Kidney epithelial cell (primary cell): ENCODE measurements around the gene DHRS13. TPM values are rescaled to one million over a fixed set of nuclear protein-coding genes. Genes with fewer than 3 reads are reported as not detected.

Source experiments
- DNase-seq: peaks from one replicate; pipeline ENCODE4 v3.0.0-alpha.2; 2010; ENCODE audit warnings: low read depth
- H3K27me3 ChIP-seq: 2 replicates; pipeline ENCODE4 v1.6.0; 2011; ENCODE audit warnings: low read length; ENCODE audit not compliant: control insufficient read depth, insufficient read depth
- H3K36me3 ChIP-seq: 2 replicates; pipeline ENCODE4 v1.5.1; 2011; ENCODE audit warnings: low read length; ENCODE audit not compliant: control insufficient read depth, insufficient read depth
- H3K4me3 ChIP-seq: 2 replicates; pipeline ENCODE4 v1.5.1; 2011; ENCODE audit warnings: low read depth, mild to moderate bottlenecking, control low read depth, low read length
- total RNA-seq: library from RNA; depleted of rRNA; stranded (reverse); fragments of >200 nt; gene quantifications from 2 replicates; pipeline ENCODE4 v1.2.3, GENCODE V29; 2015
- TF ChIP-seq, protein P1 (sequence below): IDR thresholded peaks from 2 replicates; pipeline ENCODE4 v1.5.1; 2011; ENCODE audit warnings: mild to moderate bottlenecking, moderate library complexity, low read length, control low read depth, inconsistent platforms; ENCODE audit not compliant: insufficient read depth, poor library complexity, severe bottlenecking

DHRS13 gene
- total RNA-seq, 1 donor from 2014 or later = 12.7 TPM

DNA sequence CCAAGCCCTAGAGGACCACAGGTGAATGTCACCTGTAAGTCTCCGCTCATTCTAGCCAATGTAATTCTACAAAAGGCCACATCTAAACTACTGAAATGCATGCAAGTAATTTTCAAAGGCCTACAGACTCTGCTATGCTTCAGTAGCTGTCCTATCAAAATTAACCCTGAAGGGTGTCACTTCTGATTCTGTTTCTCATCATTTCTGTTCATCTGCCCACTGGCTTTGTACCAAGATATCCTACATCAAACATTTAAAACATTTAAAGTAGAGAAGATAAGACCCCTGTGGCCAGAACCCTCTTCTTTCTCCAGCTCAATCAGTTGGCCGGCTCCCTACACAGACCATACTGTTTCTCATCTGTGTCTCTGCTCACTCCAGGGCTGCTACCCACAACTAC is 26.9 kb upstream of the DHRS13 start:
- no peaks in the 10 kb centered on the region for H3K27me3 ChIP-seq
- TF ChIP-seq, protein P1, sequence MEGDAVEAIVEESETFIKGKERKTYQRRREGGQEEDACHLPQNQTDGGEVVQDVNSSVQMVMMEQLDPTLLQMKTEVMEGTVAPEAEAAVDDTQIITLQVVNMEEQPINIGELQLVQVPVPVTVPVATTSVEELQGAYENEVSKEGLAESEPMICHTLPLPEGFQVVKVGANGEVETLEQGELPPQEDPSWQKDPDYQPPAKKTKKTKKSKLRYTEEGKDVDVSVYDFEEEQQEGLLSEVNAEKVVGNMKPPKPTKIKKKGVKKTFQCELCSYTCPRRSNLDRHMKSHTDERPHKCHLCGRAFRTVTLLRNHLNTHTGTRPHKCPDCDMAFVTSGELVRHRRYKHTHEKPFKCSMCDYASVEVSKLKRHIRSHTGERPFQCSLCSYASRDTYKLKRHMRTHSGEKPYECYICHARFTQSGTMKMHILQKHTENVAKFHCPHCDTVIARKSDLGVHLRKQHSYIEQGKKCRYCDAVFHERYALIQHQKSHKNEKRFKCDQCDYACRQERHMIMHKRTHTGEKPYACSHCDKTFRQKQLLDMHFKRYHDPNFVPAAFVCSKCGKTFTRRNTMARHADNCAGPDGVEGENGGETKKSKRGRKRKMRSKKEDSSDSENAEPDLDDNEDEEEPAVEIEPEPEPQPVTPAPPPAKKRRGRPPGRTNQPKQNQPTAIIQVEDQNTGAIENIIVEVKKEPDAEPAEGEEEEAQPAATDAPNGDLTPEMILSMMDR = no peak
- H3K36me3 ChIP-seq = no peaks in the 10 kb centered on the region
- no peak overlapping the region for H3K4me3 ChIP-seq
- DNase-seq = no peak

DNA sequence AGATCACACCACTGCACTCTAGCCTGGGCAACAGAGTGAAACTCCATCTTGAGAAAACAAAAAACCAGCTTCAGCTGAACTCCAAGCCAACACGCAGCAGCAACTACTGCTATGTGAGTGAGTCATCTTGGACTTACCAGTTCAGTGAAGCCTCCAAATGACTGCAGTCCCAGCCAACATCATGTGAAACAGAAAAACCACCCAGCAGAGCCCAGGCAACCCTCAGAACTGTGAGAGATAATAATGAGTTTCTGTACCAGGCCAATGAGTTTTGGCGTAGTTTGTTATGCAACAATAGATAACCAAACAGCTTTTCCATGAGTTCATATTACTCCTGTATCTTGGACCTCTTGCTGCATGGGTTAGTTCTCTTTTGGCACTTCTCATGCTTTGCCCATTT is 25.2 kb upstream of the DHRS13 start:
- Histone ChIP-seq H3K36me3 (peaks cover 6% of the 10 kb centered on the region), H3K27me3 (no peaks in the 10 kb centered on the region), H3K4me3 (no peak overlapping the region)
- TF ChIP-seq, protein P1 = no peak
- no peak for DNase-seq

DNA sequence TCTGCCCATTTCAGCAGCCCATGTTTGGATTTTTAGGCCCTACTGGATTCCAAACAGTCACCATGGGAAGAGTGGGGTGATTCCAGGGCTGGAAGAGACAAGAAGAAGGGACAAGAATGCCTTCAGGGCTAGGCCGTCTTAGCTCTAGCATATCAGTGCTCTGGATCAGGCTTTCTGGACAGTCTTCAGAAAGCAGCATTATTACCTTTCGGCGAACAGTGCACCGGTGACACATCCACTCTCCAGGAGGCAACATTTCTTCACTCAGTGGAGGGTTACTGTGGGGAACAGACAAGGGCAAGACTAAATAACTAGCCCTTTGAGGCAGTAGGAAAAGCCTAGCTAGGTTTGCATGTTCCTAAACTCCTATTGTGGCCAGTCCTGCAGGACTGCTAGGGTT is 23.9 kb upstream of the DHRS13 start:
- Histone ChIP-seq H3K27me3 (no peaks in the 10 kb centered on the region), H3K36me3 (peaks cover 6% of the 10 kb centered on the region), H3K4me3 (no peak overlapping the region)
- TF ChIP-seq, protein P1 = no peak
- no peak for DNase-seq

DNA sequence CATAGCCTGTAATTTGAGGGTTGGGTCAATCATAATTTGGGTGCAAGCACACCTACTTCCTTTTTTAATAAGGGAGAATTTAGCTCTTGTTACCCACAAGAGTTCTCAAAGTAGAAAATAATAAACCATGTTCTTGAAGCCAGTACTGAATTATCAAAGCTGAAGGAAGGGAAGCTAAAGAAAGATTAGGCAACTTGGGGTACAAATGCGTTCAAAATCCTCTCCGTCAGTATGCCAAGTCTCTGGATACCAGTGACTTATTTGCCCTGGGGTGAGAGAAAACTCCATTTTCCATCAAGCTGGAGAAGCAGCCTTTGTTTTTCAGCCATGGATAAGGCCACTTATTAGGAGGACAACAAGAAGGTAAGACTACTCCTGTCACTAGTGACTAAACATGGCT is 23.5 kb upstream of the DHRS13 start:
- peaks cover 6% of the 10 kb centered on the region for H3K36me3 ChIP-seq
- TF ChIP-seq, protein P1 = no peak
- H3K4me3 ChIP-seq = no peak overlapping the region
- no peak for DNase-seq
- H3K27me3 ChIP-seq = no peaks in the 10 kb centered on the region

DNA sequence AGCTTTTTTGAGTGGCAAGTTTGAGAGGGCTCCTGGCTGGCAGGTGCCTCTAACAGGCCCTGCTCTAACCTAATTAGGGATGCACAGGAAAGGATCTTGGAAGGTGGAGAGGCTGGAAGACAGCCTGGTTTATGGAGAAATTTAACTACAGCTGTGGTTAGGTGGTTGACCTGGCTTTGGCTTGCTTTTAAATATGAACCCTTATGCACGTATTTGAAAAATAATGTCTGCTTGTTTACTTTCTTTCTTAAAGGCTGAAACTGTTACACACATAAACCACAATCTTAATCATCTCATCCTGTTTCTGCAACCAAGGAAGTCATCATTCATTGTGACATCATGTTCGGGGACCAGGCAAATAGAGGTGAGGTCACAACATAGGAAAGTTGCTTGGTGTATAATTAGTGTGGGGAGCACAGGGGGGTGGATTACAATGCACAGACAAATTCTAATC is 23.1 kb upstream of the DHRS13 start:
- peak; percentile 57 for DNase-seq
- Histone ChIP-seq H3K36me3 (peaks cover 6% of the 10 kb centered on the region), H3K4me3 (no peak overlapping the region), H3K27me3 (no peaks in the 10 kb centered on the region)
- TF ChIP-seq, protein P1 = no peak

DNA sequence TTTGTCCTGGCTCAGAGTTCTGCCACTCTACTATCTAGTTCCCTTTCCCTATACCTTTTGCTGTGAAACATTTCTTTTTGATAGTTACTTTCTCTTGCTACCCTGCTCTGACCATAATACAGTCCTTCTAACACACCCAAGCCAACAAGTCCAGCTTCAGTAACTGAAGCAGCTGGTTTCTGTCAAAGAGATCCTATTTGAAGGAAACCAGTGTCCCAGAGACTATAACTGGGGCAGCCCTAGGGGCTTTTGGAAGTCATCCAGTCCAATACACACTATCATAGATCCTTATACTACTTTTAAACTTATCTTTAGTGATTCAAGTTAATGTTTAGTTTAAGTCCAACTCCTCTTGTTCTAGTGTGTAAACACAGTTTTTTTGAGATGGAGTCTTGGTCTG is 17.3 kb upstream of the DHRS13 start:
- Histone ChIP-seq H3K36me3 (peaks cover 9% of the 10 kb centered on the region), H3K27me3 (no peaks in the 10 kb centered on the region), H3K4me3 (no peak overlapping the region)
- no peak for DNase-seq
- TF ChIP-seq, protein P1 = no peak
